GM13977 (cell line): ENCODE data around the gene ANKRD33B.
"Not testable (repeated sequence)": the region's sequence is repeated elsewhere in the genome, so short reads cannot be mapped to it uniquely, and the experiment has no call there.

ENCODE experiments used
- DNase-seq: peaks from one replicate; pipeline ENCODE4 v3.0.0; 2012; ENCODE audit warnings: low spot score
- in situ Hi-C: fragments of 300-500 bp; cut with MboI; formaldehyde crosslinking; loops from one replicate; pipeline ENCODE4 v1.12.0; 2022; ENCODE audit warnings: low sequenced_read_pairs, low pct_unique_long_range_greater_than_20kb, mixed read lengths, inconsistent platforms; ENCODE audit not compliant: unreplicated experiment
- TF ChIP-seq, protein P1 (sequence below): IDR thresholded peaks from 2 replicates; pipeline ENCODE4 v1.5.1; 2012; ENCODE audit warnings: mild to moderate bottlenecking, control low read depth; ENCODE audit not compliant: insufficient read depth; ENCODE audit errors: extremely low read depth, missing control alignments

Gene ANKRD33B

DNA sequence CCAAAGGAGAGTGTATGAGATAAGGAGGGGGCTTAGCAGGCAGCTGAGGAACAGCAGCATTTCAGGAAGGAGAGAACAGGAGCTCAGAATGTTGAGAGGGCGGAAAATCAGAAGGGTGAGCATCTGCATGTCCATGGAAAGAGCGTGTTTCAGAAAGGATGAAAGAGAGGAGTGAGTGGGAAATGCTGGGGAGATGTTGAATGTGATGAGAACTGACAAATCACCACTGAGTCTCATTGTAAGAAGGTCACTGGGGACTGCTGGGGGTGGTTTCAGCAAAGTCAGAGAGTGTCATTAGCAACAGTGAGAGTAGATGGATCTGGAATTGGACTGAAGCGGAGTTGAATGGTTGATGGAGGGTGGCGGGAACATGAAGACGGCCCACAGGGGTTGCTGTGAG is 65.8 kb downstream of the ANKRD33B start:
- DNase-seq, result no peak
- TF ChIP-seq, protein P1, sequence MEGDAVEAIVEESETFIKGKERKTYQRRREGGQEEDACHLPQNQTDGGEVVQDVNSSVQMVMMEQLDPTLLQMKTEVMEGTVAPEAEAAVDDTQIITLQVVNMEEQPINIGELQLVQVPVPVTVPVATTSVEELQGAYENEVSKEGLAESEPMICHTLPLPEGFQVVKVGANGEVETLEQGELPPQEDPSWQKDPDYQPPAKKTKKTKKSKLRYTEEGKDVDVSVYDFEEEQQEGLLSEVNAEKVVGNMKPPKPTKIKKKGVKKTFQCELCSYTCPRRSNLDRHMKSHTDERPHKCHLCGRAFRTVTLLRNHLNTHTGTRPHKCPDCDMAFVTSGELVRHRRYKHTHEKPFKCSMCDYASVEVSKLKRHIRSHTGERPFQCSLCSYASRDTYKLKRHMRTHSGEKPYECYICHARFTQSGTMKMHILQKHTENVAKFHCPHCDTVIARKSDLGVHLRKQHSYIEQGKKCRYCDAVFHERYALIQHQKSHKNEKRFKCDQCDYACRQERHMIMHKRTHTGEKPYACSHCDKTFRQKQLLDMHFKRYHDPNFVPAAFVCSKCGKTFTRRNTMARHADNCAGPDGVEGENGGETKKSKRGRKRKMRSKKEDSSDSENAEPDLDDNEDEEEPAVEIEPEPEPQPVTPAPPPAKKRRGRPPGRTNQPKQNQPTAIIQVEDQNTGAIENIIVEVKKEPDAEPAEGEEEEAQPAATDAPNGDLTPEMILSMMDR, result no peak
- in situ Hi-C loops, result loop anchor here (5.0 kb wide), 1 partner anchor 177 kb away; no protein-coding TSS in a partner anchor

DNA sequence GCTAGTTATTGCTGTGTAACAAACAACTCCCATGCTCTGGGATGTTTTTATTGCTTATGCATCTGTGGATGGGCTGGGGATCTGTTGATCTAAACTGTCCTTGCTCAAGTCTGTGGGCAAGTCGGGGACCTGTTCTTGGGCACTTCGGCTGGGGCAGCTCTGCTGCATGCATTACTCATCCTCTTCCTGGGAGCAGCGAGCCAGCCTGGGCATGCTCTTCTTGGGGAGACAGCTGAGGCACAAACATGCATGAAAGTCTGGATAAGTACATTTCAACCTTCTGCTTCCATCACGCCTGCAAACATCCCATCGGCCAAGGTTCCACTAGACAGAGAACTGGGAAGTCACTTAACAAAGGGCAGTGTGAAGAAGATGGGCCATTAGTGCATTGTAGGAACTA is 66.3 kb downstream of the ANKRD33B start:
- in situ Hi-C loops, result no loop called here

DNA sequence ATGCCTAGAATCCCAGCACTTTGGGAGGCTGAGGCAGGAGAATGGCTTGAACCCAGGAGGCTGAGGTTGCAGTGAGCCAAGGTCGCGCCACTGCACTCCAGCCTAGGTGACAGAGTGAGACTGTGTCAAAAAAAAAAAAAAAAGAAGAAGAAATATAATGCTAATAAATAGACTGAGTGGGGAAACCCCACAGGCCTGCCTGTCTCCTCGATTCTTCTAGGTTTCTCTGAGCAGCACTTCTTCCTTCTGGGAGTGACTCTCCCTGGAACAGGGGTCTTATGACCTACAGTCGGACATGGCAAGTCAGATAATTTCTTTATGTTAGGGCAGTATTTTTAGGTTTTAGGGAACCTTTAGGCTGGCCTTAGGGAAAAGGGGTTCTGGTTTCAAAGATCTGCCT is 66.9 kb downstream of the ANKRD33B start:
- DNase-seq, in situ Hi-C loops: not testable (repeated sequence)

More for the DNA sequence above, 66.3 kb downstream of the ANKRD33B start:
- DNase-seq, result no peak
- TF ChIP-seq, protein P1, result no peak

- peak; percentile 41 for DNase-seq
- TF ChIP-seq, protein P1, result no peak
- in situ Hi-C loops, result no loop called here
Observed at GRCh38 chr5:10631316-10631996, 67.6 kb downstream of the ANKRD33B start.

DNA sequence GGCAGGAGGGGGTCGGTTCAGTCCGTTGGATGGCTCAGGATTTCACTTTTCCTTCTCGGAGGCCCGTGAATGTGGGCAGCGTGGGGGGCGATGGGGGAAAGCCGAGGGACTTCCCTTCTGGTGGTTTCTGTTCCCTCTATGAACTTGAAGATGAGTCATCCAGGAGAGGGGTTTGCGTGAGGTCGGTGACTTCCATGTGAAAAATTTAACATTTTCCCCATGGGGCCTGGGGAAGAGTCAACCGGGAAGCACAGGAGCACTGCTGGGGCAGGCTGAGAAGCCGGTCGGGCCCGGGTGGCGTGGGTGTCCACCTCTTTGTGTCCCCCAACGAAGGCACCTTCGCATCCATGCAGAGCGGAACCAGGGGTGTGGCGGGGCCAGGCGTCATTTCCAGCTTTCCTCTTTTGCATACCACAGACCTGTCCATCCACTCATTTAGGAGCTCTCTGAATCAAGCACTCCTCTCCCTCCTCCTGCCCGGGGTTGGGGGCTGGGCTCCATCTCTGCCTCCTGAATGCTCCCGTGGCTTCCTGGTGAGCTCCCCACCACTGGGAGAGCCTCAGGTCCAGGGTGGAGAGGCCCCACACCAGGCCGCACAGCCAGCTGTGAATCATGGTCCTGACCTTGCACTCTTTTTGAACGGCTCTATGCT is 68.4 kb downstream of the ANKRD33B start:
- TF ChIP-seq, protein P1, result no peak
- peak; percentile 80 for DNase-seq
- in situ Hi-C loops, result no loop called here

DNA sequence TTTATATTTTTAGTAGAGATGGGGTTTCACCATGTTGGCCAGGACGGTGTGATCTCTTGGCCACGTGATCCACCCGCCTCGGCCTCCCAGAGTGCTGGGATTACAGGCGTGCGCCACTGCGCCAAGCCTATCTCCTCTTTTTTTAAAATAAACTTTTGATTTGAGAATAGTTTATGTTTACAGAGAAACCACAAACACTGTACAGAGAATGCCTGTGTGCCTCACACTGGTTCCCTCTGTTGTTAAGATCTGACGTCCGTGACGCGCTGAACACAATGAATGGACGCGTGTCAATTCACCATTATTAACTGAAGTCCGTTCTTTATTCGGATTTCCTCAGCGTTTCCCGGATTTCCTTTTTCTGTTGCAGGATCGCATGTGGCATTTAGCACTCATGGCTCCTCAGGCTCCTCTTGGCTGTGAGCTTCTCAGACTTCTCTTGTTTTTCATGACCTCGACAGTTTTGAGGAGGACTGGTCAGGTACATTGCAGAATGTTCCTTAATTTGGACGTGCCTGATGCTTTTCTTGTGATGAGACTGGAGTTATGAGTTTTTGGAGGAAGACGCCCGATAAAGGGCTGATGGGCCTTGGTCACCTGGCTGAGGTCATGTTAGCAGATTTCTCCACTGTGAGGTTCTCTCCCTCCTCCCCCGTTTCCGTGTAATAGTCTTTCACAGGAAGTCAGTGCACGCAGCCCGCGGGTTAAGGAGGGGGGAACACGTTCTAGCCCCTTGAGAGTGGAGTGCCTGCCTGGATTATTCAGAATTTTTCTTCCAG is 69.6 kb downstream of the ANKRD33B start:
- TF ChIP-seq, protein P1, result no peak
- DNase-seq, result no peak
- in situ Hi-C loops, result no loop called here
